A549 (cell line): ENCODE results near the gene PGLYRP1.

Experiments
- BHLHE40 ChIP-seq: IDR thresholded peaks from 2 replicates; pipeline ENCODE4 v1.6.1; 2012; ENCODE audit warnings: low read depth, low read length, inconsistent platforms
- HDAC2 ChIP-seq: fragments of 200-600 bp; sonication (generic); IDR thresholded peaks from 2 replicates; pipeline ENCODE4 v1.6.1; 2016
- HOXB13 ChIP-seq: fragments of 250-450 bp; sonication (Bioruptor Pico); IDR thresholded peaks from 2 replicates; pipeline ENCODE4 v1.5.0; 2020; ENCODE audit warnings: low read depth, mild to moderate bottlenecking, moderate library complexity
- JUN ChIP-seq, 2 experiments: fragments of >200 bp; sonication (Bioruptor Twin); formaldehyde crosslinking; IDR thresholded peaks; 2 replicates in 1 of 2; 3 replicates in 1 of 2; pipeline ENCODE4 v1.6.1; 2016 to 2017
- KDM5A ChIP-seq: fragments of 200-600 bp; sonication (generic); IDR thresholded peaks from 2 replicates; pipeline ENCODE4 v1.6.1; 2016; ENCODE audit warnings: antibody characterized with exemption, mild to moderate bottlenecking
- NFE2L2 ChIP-seq: fragments of 150-350 bp; conservative IDR thresholded peaks from 2 replicates; pipeline ENCODE4 v1.6.1; 2014; ENCODE audit warnings: low read length
- POLR2A ChIP-seq: IDR thresholded peaks from 2 replicates; pipeline ENCODE4 v1.6.1; 2012; ENCODE audit warnings: mild to moderate bottlenecking, low read length
- RAD21 ChIP-seq, 2 experiments: fragments of >200 bp in 1 of 2; sonication (Bioruptor Twin) in 1 of 2; formaldehyde crosslinking in 1 of 2; IDR thresholded peaks in 1 of 2; conservative IDR thresholded peaks in 1 of 2; 2 replicates in 1 of 2; 3 replicates in 1 of 2; pipeline ENCODE4 v1.6.1; 2012 to 2018; ENCODE audit warnings: inconsistent platforms in 1 of 2
- TF ChIP-seq, protein P1 (sequence below): fragments of >200 bp; sonication (Bioruptor Twin); formaldehyde crosslinking; IDR thresholded peaks from 3 replicates; pipeline ENCODE4 v1.5.1; 2016
- TF ChIP-seq, protein P2 (sequence below): fragments of 450-650 bp; IDR thresholded peaks from 2 replicates; pipeline ENCODE4 v1.6.1; 2014; ENCODE audit warnings: antibody characterized with exemption

DNA sequence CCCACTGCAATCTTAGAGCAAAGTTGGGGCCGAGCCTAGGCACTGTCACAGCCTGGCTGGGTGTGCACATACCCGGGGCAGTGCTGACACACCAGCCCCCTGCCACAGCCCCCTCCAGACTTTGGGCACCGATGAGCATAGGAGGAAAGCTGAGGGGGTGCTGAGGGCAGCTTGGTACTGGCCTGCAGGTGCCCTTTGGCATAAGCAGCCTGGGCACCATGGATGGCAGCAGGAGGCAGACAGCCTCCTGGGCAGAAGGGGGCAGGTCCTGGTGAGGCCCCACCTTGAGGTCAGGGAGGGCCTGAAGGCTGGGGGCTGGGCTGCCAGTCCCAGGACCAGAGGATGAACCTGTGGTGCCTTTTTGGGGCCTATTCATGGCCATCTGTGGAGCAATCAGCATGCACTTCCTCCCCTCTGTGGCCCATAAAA is 9.8 kb upstream of the PGLYRP1 start:
- TF ChIP-seq, protein P1, sequence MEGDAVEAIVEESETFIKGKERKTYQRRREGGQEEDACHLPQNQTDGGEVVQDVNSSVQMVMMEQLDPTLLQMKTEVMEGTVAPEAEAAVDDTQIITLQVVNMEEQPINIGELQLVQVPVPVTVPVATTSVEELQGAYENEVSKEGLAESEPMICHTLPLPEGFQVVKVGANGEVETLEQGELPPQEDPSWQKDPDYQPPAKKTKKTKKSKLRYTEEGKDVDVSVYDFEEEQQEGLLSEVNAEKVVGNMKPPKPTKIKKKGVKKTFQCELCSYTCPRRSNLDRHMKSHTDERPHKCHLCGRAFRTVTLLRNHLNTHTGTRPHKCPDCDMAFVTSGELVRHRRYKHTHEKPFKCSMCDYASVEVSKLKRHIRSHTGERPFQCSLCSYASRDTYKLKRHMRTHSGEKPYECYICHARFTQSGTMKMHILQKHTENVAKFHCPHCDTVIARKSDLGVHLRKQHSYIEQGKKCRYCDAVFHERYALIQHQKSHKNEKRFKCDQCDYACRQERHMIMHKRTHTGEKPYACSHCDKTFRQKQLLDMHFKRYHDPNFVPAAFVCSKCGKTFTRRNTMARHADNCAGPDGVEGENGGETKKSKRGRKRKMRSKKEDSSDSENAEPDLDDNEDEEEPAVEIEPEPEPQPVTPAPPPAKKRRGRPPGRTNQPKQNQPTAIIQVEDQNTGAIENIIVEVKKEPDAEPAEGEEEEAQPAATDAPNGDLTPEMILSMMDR: no peak
- no peak for TF ChIP-seq HOXB13 (CRISPR knock-in tag)
- TF ChIP-seq, protein P2, sequence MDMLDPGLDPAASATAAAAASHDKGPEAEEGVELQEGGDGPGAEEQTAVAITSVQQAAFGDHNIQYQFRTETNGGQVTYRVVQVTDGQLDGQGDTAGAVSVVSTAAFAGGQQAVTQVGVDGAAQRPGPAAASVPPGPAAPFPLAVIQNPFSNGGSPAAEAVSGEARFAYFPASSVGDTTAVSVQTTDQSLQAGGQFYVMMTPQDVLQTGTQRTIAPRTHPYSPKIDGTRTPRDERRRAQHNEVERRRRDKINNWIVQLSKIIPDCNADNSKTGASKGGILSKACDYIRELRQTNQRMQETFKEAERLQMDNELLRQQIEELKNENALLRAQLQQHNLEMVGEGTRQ: no peak
- TF ChIP-seq NFE2L2: no peak
- no peak for TF ChIP-seq BHLHE40
- no peak for TF ChIP-seq JUN (IDR thresholded peaks at IDR 0.05)
- no peak for TF ChIP-seq POLR2A
- TF ChIP-seq KDM5A: no peak
- no peak for TF ChIP-seq RAD21 (conservative IDR thresholded peaks at IDR 0.05 in 1 of 2, IDR thresholded peaks at IDR 0.05 in 1 of 2)
- no peak for TF ChIP-seq HDAC2
